GM18951 (cell line): ENCODE data around the gene SH2B2.

Source experiments
- POLR2A ChIP-seq: IDR thresholded peaks from 4 replicates; pipeline ENCODE4 v1.6.1; 2011; ENCODE audit warnings: mild to moderate bottlenecking; ENCODE audit not compliant: insufficient read length, insufficient read depth; ENCODE audit errors: extremely low read depth
- in situ Hi-C: fragments of 300-500 bp; cut with MboI; formaldehyde crosslinking; loops from one replicate; pipeline ENCODE4 v1.12.0; 2022; ENCODE audit warnings: low sequenced_read_pairs, mixed read lengths, inconsistent platforms; ENCODE audit not compliant: unreplicated experiment

SH2B2 gene

GRCh38 chr7:102286237-102287110 is at the start of gene SH2B2:
TSS of gene SH2B2 (plus strand) at chr7:102286868. CDS start at chr7:102300551, 13,683 bp downstream.
- TF ChIP-seq POLR2A: peak; percentile 40
- in situ Hi-C loops: loop anchor here (10.0 kb wide), 1 partner anchor 178 kb away; the partner anchor contains the start of genes ALKBH4 and LRWD1

DNA sequence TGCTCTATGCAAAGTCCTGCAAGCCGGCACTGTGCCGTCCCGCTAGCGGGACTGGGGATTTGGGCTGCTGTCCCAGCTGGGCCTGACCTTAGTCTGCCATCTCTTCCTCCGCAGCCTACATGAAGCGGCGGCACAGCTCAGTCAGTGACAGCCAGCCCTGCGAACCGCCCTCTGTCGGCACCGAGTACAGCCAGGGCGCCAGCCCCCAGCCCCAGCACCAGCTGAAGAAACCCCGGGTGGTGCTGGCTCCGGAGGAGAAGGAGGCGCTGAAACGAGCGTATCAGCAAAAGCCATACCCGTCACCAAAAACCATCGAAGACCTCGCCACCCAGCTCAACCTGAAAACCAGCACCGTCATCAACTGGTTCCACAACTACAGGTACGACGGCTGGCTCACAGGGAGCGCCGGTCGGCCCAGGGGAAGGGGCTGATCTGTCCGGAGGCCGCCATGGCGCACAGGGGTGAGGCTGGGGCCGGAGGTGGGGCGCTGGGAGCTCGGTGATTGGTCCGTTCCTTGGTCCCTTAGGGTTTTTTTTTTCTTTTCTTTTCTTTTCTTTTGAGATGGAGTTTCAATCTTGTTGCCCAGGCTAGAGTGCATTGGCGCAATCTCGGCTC is 47.4 kb upstream of the SH2B2 start:
- no peak for TF ChIP-seq POLR2A
- in situ Hi-C loops: no loop called here

GRCh38 chr7:102241431-102241830 is 45.2 kb upstream of the SH2B2 start:
- in situ Hi-C loops: loop anchor here (10.0 kb wide), 1 partner anchor 557 kb away; no protein-coding TSS in a partner anchor
- no peak for TF ChIP-seq POLR2A

- TF ChIP-seq POLR2A: no peak
- in situ Hi-C loops: loop anchor here (10.0 kb wide), 1 partner anchor 560 kb away; no protein-coding TSS in a partner anchor
Measured at GRCh38 chr7:102244601-102245000, 42.1 kb upstream of the SH2B2 start.

DNA sequence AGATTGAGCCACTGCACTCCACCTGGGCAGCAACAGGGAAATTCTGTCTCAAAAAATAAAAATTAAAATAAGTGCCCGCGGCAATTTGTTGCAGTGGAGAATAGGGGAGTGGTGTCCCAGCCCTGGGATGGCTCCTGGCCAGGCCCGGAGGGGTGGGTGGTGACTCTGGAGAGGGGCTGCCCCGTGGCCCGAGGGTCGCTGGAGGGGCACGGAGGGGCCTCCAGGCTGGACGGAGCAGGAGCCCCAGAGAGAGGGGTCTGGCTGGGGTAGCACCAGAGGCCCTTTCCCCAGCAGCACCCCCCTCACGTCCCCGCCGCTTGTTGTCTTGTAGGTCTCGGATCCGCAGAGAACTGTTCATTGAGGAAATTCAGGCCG is 38.6 kb upstream of the SH2B2 start:
- in situ Hi-C loops: loop anchor here (10.0 kb wide), 1 partner anchor 563 kb away; no protein-coding TSS in a partner anchor
- no peak for TF ChIP-seq POLR2A

GRCh38 chr7:102248456-102249395 is 37.9 kb upstream of the SH2B2 start:
- TF ChIP-seq POLR2A: no peak
- in situ Hi-C loops: loop anchor here (10.0 kb wide), 1 partner anchor 564 kb away; no protein-coding TSS in a partner anchor

GRCh38 chr7:102251531-102252365 is 34.9 kb upstream of the SH2B2 start:
- in situ Hi-C loops: no loop called here
- TF ChIP-seq POLR2A: no peak

GRCh38 chr7:102252366-102252982 is 34.2 kb upstream of the SH2B2 start:
- no peak for TF ChIP-seq POLR2A
- in situ Hi-C loops: no loop called here

DNA sequence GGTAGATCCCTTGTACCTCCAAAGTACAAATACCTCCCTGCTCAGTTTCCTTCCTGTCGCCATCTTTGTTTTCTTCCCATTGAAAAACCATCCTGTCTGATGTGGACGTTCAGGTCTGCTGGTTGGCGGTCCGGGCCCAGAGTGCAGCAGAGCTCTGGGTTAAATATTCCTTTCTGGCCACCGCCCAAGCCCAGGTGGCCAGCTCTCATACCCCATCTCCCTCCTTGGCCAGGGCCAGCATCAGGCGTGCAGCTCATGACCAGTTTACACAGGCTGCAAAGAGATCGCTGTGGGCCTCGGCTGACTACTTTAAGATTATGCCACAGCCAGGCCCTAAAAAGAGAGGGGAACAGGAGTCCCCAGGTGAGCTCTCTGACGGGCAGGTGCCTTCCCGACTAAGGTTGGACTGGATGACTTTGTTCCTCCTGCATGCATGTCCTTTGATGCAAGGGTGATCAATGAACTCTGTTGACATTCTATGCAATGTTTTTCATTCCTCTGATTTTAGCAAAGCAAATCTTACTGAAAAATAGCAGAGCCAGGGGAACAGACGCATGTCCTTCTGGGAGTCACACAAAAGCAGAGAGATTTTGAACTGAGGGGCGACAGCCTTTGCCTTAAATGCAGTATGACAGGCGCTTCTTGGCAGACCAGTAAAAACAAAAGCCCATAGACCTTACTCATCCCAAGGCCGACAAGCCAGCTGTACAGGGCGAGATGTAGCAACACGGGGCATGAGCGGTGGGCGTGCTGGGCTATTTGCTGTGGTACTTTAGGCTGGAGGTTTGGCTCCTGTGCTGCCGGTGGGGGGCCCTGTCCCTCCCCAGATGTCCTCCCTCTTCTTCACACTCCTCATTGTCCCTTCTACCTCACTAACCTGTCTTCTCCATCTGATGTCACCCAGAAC is 33.3 kb upstream of the SH2B2 start:
- in situ Hi-C loops: no loop called here
- no peak for TF ChIP-seq POLR2A

DNA sequence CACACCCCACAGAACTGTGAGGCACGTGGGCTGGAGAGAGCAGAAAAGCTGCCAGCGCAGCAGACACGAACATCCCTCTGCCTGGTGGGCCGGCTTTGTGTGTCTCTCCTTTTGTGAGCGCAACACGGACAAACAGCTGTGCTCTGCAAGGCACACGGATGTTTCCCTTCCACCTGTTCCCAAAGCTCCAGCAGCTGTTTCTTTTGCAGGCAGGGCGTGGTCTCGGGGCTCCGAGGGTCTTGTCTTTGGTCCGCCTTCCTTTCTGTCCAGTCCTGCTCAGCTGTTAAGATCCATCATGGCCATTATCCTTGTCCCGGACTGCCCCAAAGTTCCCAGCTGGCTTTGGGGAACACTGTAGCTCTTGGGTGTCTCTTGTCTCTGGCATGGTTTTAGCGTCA is 32.7 kb upstream of the SH2B2 start:
- no peak for TF ChIP-seq POLR2A
- in situ Hi-C loops: no loop called here

DNA sequence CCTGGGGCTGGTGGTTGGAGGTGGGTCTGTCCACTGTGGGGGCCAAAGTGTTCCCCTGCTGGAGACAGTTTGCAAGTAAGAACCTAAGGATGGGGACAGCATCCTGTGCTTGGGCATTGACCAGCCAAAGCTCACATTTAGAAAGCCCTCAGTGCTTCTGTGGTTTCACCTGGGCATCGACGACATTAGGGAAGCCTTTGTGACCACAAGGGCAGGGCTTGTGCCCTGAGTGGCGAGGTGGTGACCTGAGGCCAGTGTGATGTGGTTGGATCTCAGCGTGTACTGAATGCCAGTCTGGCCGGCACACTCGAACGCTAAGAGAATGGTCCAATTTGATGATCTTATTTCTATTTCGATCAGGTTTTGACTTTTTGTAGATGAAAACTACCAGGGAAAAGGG is 32.1 kb upstream of the SH2B2 start:
- in situ Hi-C loops: no loop called here

More for the DNA sequence above, 32.1 kb upstream of the SH2B2 start:
- no peak for TF ChIP-seq POLR2A
